COLO829 (cell line): ENCODE measurements around the gene ZNF746.

Experiments
- DNase-seq: peaks from one replicate; pipeline ENCODE4 v3.0.0; 2012; ENCODE audit warnings: low spot score

Gene ZNF746

GRCh38 chr7:149490083-149490760, 7.4 kb downstream of the ZNF746 start:
- DNase-seq = no peak

DNA sequence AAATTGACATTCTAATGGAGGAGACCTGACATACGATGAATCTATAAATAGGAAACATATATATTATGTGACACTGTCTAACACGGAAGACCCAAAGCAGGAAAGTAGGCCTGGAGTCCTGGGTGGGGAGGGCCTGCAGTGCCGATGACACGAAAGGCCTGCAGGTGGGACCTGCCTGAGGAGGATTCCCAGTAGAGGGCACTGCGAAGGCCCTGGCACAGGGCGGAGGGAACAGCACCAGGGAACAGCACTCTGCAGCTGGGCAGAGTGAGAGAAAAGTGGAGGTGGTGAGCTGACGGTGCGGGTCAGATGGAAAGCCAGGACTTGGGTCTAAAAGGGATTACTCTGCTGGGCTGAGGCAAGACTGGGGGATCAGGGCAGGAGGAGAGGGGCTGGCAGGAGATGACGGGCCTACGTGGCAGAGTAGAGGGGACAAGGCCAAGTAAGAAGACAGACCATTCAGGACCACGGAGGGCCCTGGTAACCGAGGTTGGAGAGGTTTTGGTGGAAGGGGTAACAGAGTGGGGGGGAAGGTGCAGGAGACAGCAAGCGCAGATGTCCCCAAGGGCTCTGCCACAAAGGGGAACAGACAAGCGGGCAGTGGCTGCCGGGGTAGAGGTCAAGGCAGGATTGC, 8.1 kb downstream of the ZNF746 start:
- DNase-seq = no peak

- DNase-seq = no peak
These were observed 18.0 kb downstream of the ZNF746 start for GRCh38 chr7:149479568-149479967.

- no peak for DNase-seq
These were observed 18.9 kb downstream of the ZNF746 start for GRCh38 chr7:149478754-149479153.

GRCh38 chr7:149477494-149478443, 19.8 kb downstream of the ZNF746 start:
- no peak for DNase-seq

DNA sequence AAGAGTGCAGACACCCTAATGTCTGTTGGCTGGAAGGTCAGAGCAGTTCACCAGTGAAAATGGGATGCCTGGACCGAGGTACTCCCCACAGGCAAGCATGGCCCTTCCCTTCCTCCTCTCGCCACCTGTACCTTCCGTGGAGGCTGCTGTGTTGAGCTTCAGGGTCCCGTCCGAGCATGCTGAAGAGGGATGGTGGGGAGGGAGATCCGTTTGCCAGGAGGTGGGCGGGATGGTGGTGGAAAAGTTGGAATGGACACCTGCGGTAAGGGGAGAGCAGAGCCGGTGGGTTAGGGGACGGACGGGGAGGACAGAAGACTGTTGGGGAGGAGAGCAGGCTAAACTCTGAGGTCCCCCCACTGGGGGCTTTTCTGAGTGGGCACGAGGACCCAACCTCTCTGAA, 20.8 kb downstream of the ZNF746 start:
- DNase-seq = no peak

GRCh38 chr7:149475121-149476045, 22.2 kb downstream of the ZNF746 start:
- no peak for DNase-seq

DNA sequence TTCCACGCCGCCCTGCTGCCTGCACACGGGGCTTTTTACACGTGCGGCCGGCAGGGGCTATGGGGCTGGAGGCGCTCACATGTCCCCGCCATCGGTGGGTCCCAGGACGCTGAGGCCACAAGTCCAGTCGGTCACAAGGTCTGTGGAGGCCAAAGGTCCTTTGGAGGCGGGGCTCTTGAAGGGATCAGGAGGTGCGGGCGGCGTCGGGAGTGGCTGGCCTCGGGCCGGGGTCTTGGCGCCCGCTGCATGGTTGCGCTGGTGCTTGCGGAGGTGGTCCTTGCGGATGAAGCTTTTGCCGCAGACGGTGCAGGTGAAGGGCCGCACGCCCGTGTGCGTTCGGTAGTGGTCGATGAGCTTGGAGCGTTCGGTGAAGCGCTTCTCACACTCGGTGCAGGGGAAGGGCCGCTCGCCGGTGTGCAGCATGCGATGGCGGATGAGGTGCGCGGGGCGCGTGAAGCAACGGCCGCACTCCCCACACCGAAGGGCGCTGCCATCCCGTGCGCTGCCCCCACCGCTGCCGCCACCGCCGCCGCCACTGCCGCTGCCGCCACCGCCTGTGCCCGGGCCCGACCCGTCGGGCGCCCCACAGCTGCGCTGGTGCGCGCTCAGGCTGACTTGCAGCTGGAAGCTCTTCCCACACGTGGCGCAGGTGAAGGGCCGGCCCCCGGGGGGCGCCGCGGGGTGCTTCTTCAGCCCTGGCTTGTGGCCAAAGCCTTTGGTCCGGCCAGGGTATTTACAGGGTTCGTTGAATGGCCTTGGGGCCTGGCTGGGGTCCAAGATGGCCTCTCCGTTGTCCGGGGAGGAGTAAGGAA, 23.1 kb downstream of the ZNF746 start:
- DNase-seq = no peak

DNA sequence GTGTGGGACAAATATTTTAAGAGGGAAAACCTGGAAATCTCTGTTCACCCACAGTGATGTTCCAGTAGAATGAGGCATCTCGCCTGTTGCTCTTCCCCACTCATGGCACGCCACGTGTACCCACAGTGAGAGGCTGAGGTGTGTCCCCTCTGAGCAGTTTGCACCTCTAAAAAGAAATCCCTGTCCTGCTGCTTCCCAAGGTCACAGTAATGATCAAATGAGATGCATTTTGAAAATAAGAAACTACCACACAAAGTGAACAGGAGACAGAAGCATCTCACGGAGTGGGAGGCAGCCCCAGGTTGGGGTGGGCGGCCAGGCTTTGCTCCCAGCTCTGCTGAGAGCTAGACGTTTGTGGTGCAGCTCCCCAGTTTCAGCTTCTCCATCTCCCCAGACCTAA, 24.4 kb downstream of the ZNF746 start:
- DNase-seq = no peak

- DNase-seq = no peak
These were observed 26.2 kb downstream of the ZNF746 start for GRCh38 chr7:149471289-149471953.

GRCh38 chr7:149469806-149470205, 27.8 kb downstream of the ZNF746 start:
- DNase-seq = no peak

DNA sequence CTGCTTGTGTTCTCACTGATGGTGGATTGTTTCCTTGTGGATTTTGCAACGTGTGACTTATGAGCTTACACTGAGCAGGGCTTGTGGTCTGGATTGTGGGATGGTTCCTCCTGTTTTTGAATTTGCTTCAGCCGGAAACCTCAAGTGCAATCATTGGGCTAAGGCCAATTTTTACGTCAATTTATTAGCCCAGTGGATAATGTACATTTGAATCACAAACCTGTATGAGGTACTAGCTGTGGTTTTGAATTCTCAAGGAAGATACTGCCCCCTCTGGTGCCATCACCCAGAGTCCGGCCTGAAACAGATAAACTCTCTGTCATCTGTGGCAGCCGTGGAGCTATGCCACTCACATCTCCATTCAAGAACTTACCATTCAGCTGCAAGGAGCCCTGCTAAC, 29.4 kb downstream of the ZNF746 start:
- DNase-seq = no peak

- DNase-seq = no peak
These were observed 30.2 kb downstream of the ZNF746 start for GRCh38 chr7:149467321-149467859.

DNA sequence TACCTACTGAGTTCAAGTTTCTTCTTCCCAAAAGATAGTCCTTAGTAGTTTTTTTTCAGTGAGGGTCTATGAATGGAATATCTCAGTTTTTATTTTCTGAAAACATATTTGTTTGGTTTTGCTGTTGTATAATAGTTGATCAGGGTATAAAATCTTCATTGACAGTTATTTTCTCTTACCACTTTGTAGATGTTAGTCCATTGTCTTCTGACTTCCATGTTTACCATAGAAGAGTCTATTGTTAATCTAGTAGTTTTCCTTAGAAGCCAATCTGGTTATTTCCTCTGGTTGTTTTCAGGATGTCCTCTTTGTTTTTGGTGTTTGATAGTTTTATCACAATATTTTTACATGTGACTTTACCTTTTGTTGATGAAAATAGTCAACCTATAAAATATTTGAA, 31.2 kb downstream of the ZNF746 start:
- no peak for DNase-seq

DNA sequence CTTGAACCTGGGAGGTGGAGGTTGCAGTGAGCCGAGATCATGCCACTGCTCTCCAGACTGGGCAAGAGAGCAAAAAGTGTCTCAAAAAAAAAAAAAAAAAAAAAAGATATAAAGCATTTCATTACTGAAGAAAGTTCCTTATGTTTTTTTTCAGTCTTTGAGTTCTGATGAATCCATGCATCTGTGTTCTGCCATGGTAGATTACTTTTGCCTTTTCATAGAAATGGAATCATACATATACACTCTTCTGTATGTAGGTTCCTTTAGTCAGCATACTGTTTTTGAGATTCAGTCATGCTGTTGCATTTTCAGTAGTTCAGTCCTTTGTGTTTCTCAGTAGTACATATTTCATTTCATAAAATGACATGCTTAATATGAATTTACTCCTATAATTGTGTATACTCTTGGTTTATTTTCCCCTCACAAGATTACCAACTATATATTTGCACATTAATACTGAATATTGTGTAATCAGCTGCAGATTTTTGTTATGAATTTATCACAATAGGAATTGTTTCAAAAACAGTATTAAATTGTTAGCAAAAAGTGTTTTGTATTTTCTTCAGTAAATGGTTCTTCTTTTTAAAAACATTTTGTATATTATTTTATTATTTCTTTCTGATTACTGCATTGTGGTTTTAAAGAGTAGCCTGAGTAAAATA, 34.0 kb downstream of the ZNF746 start:
- DNase-seq = no peak

DNA sequence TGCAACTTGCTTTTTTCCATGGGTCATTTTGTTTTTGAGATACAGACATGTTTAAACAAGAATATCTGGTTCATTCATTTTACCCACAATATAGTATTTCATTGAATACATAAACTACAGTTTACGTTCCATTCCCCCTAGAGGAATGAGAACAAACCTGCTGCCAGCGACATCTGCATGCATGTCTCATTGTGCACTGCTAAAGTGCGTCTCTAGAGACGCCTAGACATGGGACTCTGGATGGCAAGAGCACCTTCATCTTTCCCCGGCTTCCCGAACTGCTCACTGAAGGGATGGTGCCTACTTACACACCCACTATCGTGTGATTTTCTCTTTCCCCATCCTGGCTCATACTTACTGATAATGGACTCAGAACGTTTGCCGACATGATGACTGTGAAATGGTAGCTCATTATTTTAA, 35.5 kb downstream of the ZNF746 start:
- no peak for DNase-seq

DNA sequence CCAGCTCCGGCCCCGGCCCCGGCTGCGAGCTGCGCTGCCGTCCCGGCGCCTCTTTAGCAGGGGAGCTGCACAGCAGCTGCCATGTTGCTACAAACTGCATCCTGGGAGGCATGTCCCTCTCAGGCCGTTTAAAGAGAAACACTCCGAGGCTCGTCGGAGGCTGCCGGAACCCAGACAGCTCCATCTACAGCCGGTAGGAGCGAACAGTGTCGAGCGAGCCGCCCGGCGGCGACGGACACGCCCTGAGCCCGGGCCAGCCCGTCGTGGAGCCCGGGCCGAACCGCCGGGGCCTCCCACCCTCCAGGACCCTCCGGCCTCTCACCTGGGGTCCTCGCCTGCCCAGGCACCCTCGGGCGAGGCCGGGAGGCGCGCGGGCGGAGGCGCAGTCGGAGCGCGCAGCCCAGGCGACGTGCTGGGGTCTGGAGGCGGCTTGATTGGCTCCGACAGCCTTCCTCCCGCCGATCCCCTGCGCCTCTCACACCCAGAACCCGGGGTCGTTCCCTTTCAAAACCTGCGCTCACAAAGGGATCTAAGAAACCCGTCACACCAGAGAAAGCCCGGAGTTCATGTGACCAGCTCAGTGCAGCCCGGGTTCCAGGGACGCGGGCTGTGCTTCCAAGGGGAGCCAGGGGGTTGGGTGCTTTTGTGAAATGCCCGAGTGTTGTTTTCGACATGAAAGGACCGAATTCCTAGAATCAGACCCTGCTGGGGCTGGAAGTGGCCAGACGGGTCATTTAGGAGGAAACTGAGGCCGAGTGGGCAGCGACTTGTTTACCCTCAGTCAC, 36.9 kb downstream of the ZNF746 start, which contains the start of gene ZNF777:
Gene ZNF777, minus strand, starts transcription at position 570 of the 785 bp plus-strand sequence. CDS start 5,040 bp downstream, outside the sequence.
- peak; percentile 85 for DNase-seq
